ENCODE results near the gene SFSWAP.
A peak's percentile ranks its signal among the peaks of the same experiment; 100 is the strongest.
"Not testable (repeated sequence)": the region's sequence is repeated elsewhere in the genome, so short reads cannot be mapped to it uniquely, and the experiment has no call there.

SFSWAP gene

GRCh38 chr12:131672311-131672940, 38.5 kb upstream of the SFSWAP start:
- no peak for DNase-seq (ENCODE audit: low read depth)
- no peak for TF ChIP-seq CTCF (IDR thresholded peaks at IDR 0.05; ENCODE audit: low read length, missing control alignments)
- H3K4me3 ChIP-seq (replicated peaks; ENCODE audit: low read depth, low read length), result no peak overlapping the region

DNA sequence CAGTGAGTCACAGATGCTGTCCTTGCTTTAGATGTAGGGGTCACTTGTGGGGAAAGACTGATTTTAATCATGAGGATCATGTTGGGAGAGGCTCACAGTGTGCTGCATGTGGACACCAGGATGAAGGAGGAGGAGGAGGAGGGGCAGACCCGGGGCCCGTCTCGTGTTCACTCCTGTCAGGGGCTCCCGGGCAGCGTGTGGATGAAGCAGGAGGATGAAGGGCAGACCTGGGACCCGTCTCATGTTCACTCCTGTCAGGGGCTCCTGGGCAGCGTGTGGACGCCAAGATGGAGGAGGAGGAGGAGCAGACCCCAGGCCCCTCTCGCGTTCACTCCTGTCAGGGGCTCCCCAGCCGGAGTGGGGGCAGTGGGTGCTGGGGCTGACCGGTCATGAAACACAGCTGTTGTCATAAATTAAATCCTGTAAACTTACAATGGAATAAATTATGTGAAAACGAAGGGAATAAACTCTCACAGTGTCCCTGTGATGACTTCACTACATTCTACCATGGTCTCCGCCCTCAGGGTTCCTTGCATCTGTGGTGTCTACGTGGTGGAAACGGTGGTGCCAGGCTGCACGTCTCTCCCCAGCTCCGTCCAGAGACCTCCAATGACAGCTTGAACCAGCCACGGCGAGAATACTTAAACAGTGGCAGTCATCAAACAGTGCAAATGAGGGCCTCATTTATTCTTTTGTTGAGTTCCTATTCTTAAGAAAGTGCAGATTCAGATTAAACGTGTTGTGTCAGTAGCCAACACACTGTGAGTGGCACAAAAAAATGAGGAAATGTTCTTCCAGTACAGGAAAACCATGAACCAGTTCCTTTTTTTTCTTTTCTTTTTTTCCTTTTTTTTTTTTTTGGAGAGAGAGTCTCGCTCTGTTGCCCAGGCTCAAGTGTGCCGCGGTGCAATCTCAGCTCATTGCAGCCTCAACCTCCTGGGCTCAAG, 37.7 kb upstream of the SFSWAP start:
- DNase-seq (ENCODE audit: low read depth), result no peak
- TF ChIP-seq CTCF (IDR thresholded peaks at IDR 0.05; ENCODE audit: low read length, missing control alignments), result no peak
- H3K4me3 ChIP-seq (replicated peaks; ENCODE audit: low read depth, low read length), result no peak overlapping the region

GRCh38 chr12:131673888-131674257, 37.0 kb upstream of the SFSWAP start:
- TF ChIP-seq CTCF (IDR thresholded peaks at IDR 0.05; ENCODE audit: low read length, missing control alignments), result no peak
- H3K4me3 ChIP-seq (replicated peaks; ENCODE audit: low read depth, low read length), result no peak overlapping the region
- peak; percentile 13 for DNase-seq (ENCODE audit: low read depth)

- no peak overlapping the region for H3K4me3 ChIP-seq (replicated peaks; ENCODE audit: low read depth, low read length)
- no peak for DNase-seq (ENCODE audit: low read depth)
- TF ChIP-seq CTCF (IDR thresholded peaks at IDR 0.05; ENCODE audit: low read length, missing control alignments), result no peak
These were observed 36.5 kb upstream of the SFSWAP start for GRCh38 chr12:131674373-131674772.

DNA sequence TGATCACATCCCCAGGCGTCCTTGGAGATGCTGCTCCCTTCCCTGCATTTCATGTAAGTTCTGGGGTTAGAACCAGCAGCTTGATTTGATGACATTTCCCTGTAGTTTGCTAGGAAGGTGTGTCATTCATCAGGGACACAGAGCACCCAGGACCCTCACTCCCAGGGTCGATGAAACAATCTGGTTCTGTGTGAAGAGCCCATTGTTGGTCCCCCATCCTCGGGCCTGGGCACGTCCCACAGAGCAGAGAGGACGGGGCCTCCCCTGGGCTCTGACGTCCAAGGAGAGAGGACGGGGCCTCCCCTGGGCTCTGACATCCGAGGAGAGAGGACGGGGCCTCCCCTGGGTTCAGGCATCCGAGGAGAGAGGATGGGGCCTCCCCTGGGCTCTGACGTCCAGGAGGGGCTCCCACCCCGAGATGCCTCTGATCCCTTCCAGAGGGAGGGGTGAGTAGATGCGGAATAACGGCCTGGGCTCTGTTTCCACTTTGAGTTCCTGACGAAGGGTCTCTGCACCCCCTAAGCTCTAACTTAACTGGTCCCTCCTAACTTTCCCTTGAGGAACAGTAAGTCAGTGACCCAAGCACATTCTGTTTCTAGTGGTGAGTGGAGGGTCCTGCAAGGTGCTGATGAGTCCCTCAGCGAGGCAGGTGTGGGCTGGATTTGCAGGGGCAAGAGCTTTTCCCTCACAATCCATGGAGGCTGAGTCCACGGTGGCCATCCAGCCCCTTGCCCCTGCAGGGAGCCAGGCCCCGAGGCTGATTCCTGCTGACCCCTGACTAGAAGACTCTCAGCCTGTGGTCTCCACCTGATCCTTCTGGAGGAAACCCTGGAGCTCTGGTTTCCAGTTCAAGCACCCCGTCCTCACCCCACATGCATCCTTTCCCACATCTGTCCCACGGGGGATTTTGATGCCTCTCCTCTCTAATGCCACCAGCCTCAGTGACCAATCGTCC, 35.5 kb upstream of the SFSWAP start:
- no peak for TF ChIP-seq CTCF (IDR thresholded peaks at IDR 0.05; ENCODE audit: low read length, missing control alignments)
- no peak for DNase-seq (ENCODE audit: low read depth)
- H3K4me3 ChIP-seq (replicated peaks; ENCODE audit: low read depth, low read length), result no peak overlapping the region

GRCh38 chr12:131676544-131676943, 34.3 kb upstream of the SFSWAP start:
- H3K4me3 ChIP-seq (replicated peaks; ENCODE audit: low read depth, low read length), result no peak overlapping the region
- no peak for DNase-seq (ENCODE audit: low read depth)
- no peak for TF ChIP-seq CTCF (IDR thresholded peaks at IDR 0.05; ENCODE audit: low read length, missing control alignments)

- DNase-seq (ENCODE audit: low read depth); H3K4me3 ChIP-seq (replicated peaks; ENCODE audit: low read depth, low read length): not testable (repeated sequence)
These were observed 33.8 kb upstream of the SFSWAP start for GRCh38 chr12:131677067-131677466.

Measured in fibroblast of pulmonary artery (primary cell).